ENCODE measurements around the gene CNPPD1.

Gene CNPPD1

GRCh38 chr2:219158025-219158424 lies 18.7 kb downstream of the CNPPD1 start:
- no peak for DNase-seq

DNA sequence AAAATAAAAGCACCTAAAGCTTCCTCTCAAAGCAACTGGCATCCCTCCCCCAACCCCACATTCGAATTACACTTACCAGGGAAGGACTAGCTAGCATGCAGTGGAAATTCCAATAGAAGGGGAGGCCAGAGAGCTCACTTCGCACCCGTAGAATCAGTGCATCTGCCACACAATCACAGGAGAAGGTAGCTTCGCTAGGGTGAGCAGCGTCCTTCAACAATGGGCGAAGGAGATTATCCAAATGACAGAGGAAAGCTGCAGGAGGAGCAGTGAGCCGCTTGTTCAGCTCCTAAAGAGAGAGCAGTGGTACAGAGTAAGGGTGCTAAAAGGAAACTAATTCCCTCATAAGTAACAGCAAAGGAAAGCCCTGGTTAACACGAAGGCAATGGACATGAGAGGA lies 19.3 kb downstream of the CNPPD1 start:
- no peak for DNase-seq

DNA sequence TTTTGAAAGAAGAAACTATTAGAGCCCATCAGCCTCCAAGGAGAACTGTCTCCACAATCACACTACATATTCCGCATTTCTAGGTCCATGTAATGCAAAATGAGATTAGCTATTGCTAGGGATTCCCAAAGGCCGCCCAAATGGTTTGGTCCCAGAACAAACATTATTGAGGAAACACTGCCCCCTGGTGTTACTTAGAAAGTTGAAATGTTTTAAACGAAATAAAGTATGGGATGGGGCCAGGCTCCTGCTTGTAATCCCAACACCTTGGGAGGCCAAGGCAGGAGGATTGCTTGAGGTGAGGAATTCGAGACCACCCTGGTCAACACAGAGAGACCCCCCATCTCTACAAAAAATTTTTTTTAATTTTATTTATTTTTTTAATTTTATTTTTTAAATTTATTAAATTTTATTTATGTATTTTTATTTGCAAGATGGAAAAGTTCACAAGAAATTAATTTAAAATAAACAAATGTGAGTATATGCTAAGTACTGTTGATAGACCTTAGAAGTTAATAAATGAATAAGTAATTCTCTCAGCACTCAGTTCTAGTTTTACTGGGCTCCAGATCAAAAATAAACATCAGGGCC lies 21.6 kb downstream of the CNPPD1 start:
- DNase-seq = no peak

GRCh38 chr2:219149667-219150066 lies 27.1 kb downstream of the CNPPD1 start:
- no peak for DNase-seq

GRCh38 chr2:219142329-219142728 lies 34.4 kb downstream of the CNPPD1 start:
- DNase-seq = no peak

- DNase-seq = no peak
These were observed 36.0 kb downstream of the CNPPD1 start for GRCh38 chr2:219140722-219141121.

DNA sequence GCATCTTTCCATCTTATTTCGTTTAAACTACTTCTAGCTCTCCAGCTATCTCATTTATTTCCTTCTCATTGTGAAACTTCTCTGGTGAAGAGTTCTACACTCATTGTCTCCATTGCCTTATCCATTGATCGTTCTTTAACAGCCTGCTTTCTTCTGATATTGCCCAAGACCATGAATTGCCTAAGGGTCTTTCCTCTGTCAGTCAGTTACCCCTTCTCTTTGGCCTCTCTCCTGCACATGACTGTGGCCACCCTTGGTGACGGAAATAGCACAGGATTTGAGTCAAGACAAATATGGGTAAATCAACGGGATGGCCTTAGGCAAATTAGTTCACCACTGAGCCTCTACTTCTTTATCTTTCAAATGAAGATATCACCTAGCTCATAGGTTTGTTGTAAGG lies 42.7 kb downstream of the CNPPD1 start:
- DNase-seq = no peak

GRCh38 chr2:219131744-219132143 lies 45.0 kb downstream of the CNPPD1 start:
- DNase-seq = no peak

DNA sequence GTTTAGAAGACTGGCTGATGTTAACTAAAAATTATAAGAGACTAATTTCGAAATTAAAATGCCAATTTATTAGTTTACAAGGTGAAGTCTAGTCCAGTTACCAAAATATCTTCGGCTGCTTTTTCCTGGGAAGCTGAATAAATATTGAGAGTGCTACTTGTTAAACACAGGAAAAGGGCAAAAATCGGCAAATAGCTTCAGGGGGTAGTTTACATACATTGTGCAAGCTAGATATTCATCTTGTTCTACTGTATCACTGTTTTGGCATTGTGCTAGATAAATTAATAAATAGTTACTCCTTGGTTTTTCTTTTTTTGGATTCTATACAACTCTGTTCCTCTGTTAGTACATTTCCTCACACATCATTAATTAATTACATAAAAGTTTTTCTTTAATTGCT lies 45.4 kb downstream of the CNPPD1 start:
- DNase-seq = no peak

DNA sequence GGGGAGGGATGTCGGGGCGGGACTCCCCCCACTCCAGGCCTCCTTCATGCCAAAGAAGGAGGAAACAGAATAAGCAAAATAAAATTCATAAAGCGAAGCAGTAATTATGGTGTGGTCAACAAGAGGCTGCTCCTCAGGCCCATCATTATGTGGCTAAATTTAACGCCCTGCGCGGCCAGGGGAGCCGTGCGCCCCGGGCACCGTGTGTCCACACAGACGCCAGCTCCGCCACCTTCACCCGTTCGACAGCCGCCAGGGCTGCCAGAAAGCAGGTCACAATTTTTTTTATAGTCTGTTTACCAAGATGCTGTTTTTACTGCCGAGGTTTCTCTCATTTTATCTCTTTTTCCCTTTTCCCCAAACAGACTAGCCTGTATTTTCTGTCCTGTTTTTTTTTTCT lies 47.1 kb downstream of the CNPPD1 start:
- no peak for DNase-seq

DNA sequence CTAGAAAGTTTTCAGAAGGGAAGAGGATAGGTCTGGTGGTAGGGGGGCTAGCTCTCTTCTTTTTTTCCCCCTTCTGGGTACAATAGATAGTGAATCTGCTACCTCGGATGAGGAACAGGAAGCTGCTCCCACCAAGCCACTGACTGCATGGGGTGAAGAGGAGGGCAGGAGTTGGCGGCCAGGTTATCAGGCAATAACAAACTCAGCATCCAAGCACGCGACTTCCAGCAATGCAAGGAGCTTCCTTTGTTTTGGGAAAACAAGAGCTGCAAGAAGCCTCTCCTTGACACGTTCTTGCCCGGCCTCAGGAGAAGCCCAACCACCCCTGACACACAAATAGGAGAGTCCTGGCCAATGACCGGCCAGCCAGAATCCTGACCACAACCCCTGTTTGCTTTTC lies 48.3 kb downstream of the CNPPD1 start:
- no peak for DNase-seq

- no peak for DNase-seq
These were observed 49.6 kb downstream of the CNPPD1 start for GRCh38 chr2:219127037-219127635.

GRCh38 chr2:219126555-219126954 lies 50.2 kb downstream of the CNPPD1 start:
- no peak for DNase-seq

DNA sequence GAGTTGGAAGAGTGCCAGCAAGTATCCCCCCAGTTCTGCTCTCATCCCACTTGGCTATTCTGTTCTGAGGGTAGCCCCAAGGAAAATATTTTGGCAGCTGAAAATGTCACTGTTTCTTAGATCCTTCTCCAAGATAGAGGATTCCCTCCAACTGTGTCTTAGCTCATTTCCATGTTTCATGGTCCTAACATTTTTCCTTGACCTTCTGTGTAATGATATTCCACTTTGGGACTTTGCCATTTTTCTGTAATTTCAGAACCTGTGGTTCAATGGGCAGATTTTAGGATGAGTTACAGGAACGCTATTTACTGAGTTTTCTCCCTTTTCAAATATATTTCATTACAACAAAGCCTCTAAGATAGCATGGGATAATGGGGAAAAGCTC lies 50.8 kb downstream of the CNPPD1 start:
- DNase-seq = no peak

GRCh38 chr2:219125225-219125885 lies 51.4 kb downstream of the CNPPD1 start:
- DNase-seq = no peak

GRCh38 chr2:219124381-219125110 lies 52.2 kb downstream of the CNPPD1 start:
- DNase-seq = no peak

GRCh38 chr2:219123356-219124135 lies 53.2 kb downstream of the CNPPD1 start:
- no peak for DNase-seq

- no peak for DNase-seq
These were observed 54.3 kb downstream of the CNPPD1 start for GRCh38 chr2:219122202-219122980.

Data from stimulated activated CD4-positive, alpha-beta T cell treated with anti-CD3 and anti-CD28 coated beads, Interleukin-12 subunit alpha, Interleukin-12 subunit beta, amount 100 ng/mL, for 4 hours (primary cell).